CD14-positive monocyte (primary cell): ENCODE results near the gene STMN3. TPM values are rescaled to one million over a fixed set of nuclear protein-coding genes. Genes with fewer than 3 reads are reported as not detected.

Experiments used
- DNase-seq, 3 donors: peaks; one replicate each; pipeline ENCODE4 v3.0.0-alpha.2; 2011 to 2022
- H2AFZ ChIP-seq: 2 replicates; pipeline ENCODE4 v1.6.0; 2012; ENCODE audit warnings: mild to moderate bottlenecking, low read depth, low read length, inconsistent platforms; ENCODE audit not compliant: insufficient read depth, poor library complexity, severe bottlenecking
- H3K27ac ChIP-seq, 2 donors: 1 replicate in 1 of 2; 2 replicates in 1 of 2; pipeline ENCODE4 v1.5.1; 2012 to 2013; ENCODE audit warnings: low read length in 2 of 2, control low read depth in 1 of 2, inconsistent platforms in 1 of 2, low read depth in 1 of 2, mild to moderate bottlenecking in 1 of 2
- H3K27me3 ChIP-seq, 2 donors: one replicate each; pipeline versions ENCODE4 v1.6.0 to v1.6.1; 2011 to 2013; ENCODE audit warnings: low read length in 2 of 2; ENCODE audit not compliant: control insufficient read depth in 2 of 2, insufficient read depth in 2 of 2
- H3K36me3 ChIP-seq, 2 donors: replicated peaks in 1 of 2; 1 replicate in 1 of 2; 2 replicates in 1 of 2; pipeline versions ENCODE4 v1.5.1 to v1.6.1; 2012 to 2013; ENCODE audit warnings: low read length in 2 of 2, control low read depth in 1 of 2, inconsistent platforms in 1 of 2, mild to moderate bottlenecking in 1 of 2; ENCODE audit not compliant: insufficient read depth in 2 of 2, control insufficient read depth in 1 of 2
- H3K4me1 ChIP-seq, 2 donors: 1 replicate in 1 of 2; 2 replicates in 1 of 2; pipeline versions ENCODE4 v1.5.1 to v1.6.1; 2012 to 2013; ENCODE audit warnings: low read length in 2 of 2, control low read depth in 1 of 2, inconsistent platforms in 1 of 2, mild to moderate bottlenecking in 1 of 2, moderate library complexity in 1 of 2; ENCODE audit not compliant: insufficient read depth in 2 of 2, control insufficient read depth in 1 of 2
- H3K4me2 ChIP-seq: replicated peaks from 2 replicates; pipeline ENCODE3; 2012; ENCODE audit warnings: low read length, moderate library complexity, mild to moderate bottlenecking; ENCODE audit not compliant: poor library complexity, severe bottlenecking; ENCODE audit errors: extremely low read depth
- H3K4me3 ChIP-seq, 3 experiments: fragments of 200-600 bp in 1 of 3; sonication (generic) in 1 of 3; replicated peaks in 1 of 3; 1 replicate in 2 of 3; 2 replicates in 1 of 3; pipeline ENCODE4 v1.5.1; 2011 to 2013; ENCODE audit warnings: low read length in 3 of 3, mild to moderate bottlenecking in 3 of 3, control low read depth in 2 of 3, low read depth in 2 of 3, inconsistent platforms in 1 of 3, moderate library complexity in 1 of 3
- H3K79me2 ChIP-seq: 2 replicates; pipeline ENCODE4 v1.6.0; 2012; ENCODE audit warnings: mild to moderate bottlenecking, control low read depth, inconsistent platforms, low read length, moderate library complexity; ENCODE audit not compliant: insufficient read depth
- H3K9ac ChIP-seq: 2 replicates; pipeline ENCODE4 v1.6.0; 2017; ENCODE audit warnings: low read length, mild to moderate bottlenecking; ENCODE audit not compliant: insufficient read depth, poor library complexity, severe bottlenecking
- H3K9me3 ChIP-seq, 2 donors: replicated peaks in 1 of 2; 1 replicate in 1 of 2; 2 replicates in 1 of 2; pipeline versions ENCODE4 v1.5.1 to v1.6.1; 2012 to 2013; ENCODE audit warnings: low read length in 2 of 2, control low read depth in 1 of 2; ENCODE audit not compliant: control insufficient read depth in 1 of 2, insufficient read depth in 1 of 2
- H4K20me1 ChIP-seq: 2 replicates; pipeline ENCODE4 v1.6.0; 2012; ENCODE audit warnings: mild to moderate bottlenecking, low read length, control low read depth, moderate library complexity; ENCODE audit not compliant: insufficient read depth
- H3K27ac Mint-ChIP-seq, 7 donors: one replicate each; pipeline ENCODE4 v1.8.0; 2020; ENCODE audit warnings: mild to moderate bottlenecking in 7 of 7, mixed read lengths in 7 of 7, moderate library complexity in 6 of 7, inconsistent platforms in 2 of 7
- H3K27me3 Mint-ChIP-seq, 3 donors: one replicate each; pipeline ENCODE4 v1.8.0; 2021 to 2022; ENCODE audit warnings: low read depth in 3 of 3, mild to moderate bottlenecking in 3 of 3, mixed read lengths in 3 of 3, moderate library complexity in 3 of 3, inconsistent platforms in 1 of 3
- H3K36me3 Mint-ChIP-seq, 2 donors: one replicate each; pipeline ENCODE4 v1.8.0; 2020; ENCODE audit warnings: mixed read lengths in 2 of 2, inconsistent platforms in 1 of 2, mild to moderate bottlenecking in 1 of 2
- H3K4me1 Mint-ChIP-seq: one replicate; pipeline ENCODE4 v1.8.0; 2020; ENCODE audit warnings: mild to moderate bottlenecking, mixed read lengths
- H3K4me3 Mint-ChIP-seq, 2 donors: one replicate each; pipeline ENCODE4 v1.8.0; 2020; ENCODE audit warnings: mild to moderate bottlenecking in 2 of 2, mixed read lengths in 2 of 2, moderate library complexity in 1 of 2
- H3K9me3 Mint-ChIP-seq, 7 donors: one replicate each; pipeline ENCODE4 v1.8.0; 2020 to 2022; ENCODE audit warnings: mixed read lengths in 7 of 7, mild to moderate bottlenecking in 6 of 7, moderate library complexity in 6 of 7, inconsistent platforms in 2 of 7
- CTCF ChIP-seq: fragments of 200-600 bp; IDR thresholded peaks from one replicate; pipeline ENCODE4 v1.8.0; 2022; ENCODE audit warnings: antibody characterized with exemption, mild to moderate bottlenecking
- WGBS: methylation state at CpG from one replicate; pipeline ENCODE4 v1.1.5; 2013; ENCODE audit warnings: missing lambda C conversion rate; ENCODE audit not compliant: insufficient coverage; 5-methylcytosine and 5-hydroxymethylcytosine counted together
- intact Hi-C, 2 donors: fragments of 100-400 bp; cut with micrococcal nuclease; formaldehyde crosslinking; loops; one replicate each; pipeline versions ENCODE4 v1.15.0 to v1.15.1; 2023
- polyA plus RNA-seq, 3 donors: library from polyadenylated mRNA; depleted of rRNA in 1 of 3; unstranded in 2 of 3; stranded (reverse) in 1 of 3; fragments of 300-500 nt in 2 of 3; fragments of >200 nt in 1 of 3; fragmentation: Illumina TruSeq in 2 of 3; gene quantifications; 1 replicate in 2 of 3; 2 replicates in 1 of 3; pipeline ENCODE4 v1.2.3, GENCODE V29; 2012 to 2021

STMN3 gene
- polyA plus RNA-seq, 3 donors: 0.10 to 8.1 (median 0.15) TPM

DNA sequence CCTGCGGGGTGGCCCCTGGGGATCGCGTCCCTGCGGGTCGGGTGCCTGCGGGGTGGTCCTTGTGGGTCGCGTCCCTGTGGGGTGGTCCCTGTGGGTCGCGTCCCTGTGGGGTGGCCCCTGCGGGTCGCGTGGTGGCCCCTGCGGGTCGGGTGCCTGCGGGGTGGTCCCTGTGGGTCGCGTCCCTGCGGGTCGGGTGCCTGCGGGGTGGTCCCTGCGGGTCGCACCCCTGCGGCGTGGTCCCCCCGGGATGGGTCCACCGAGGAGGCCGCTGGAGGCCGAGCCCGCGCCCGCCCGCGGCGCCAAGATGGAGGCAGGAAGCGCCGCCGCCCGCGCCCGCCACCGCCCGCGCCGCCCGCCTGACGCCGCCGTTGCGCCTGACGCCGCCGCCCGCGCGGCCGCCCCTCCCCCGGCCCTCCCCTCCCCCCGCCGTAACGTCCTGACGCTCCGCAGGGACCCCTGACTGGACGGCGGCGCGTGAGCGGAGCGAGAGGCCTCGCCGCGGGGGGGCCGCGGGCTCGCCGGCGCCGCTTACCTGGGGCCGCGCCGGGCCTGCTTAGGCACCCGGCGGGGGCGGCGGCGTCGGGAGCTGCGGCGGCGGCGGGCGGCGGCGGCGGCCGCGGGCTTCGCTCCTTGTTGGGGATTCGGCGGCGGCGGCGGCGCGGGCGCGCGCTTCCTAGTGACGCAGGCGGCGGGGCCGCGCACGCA is 26.6 kb downstream of the STMN3 start, which contains the start of gene GMEB2:
Gene GMEB2 (minus strand): TSS at position 678 of the 705 bp plus-strand sequence. CDS start 7,704 bp downstream, outside the sequence.
- WGBS: under 1% methylated on average over 96 of the region's 114 CpGs
- Histone ChIP-seq H3K36me3 (no peaks in the 10 kb centered on the region), H3K4me3 (peak within 1 kb of the TSS; percentile 91 to 96 (median 93)), H3K9ac (peak within 1 kb of the TSS; percentile 95), H3K27me3 (no peaks in the 10 kb centered on the region), H3K27ac (peak within 1 kb of the TSS; percentile 82 to 88), H3K4me2 (peak within 1 kb of the TSS; percentile 91), H4K20me1 (peaks cover 10% of the 10 kb centered on the region), H3K9me3 (no peaks in the 10 kb centered on the region), H3K4me1 (peaks cover 17 to 29% of the 10 kb centered on the region in 2 donors), H3K79me2 (peaks cover 69% of the 10 kb centered on the region), H2AFZ (peak within 1 kb of the TSS; percentile 83)
- intact Hi-C loops: loop anchor here (1.0 to 5.0 kb wide), 3 partner anchors 15 to 89 kb away; partner anchors contain the start of gene PTK6 (in 2 of the 2)
- peak within 1 kb of the TSS; percentile 81 to 95 (median 89) for H3K27ac Mint-ChIP-seq
- peaks cover 5 to 41% of the 10 kb centered on the region in 2 donors for H3K36me3 Mint-ChIP-seq
- TF ChIP-seq CTCF: no peak
- peaks cover 0 to 2% (median 0%) of the 10 kb centered on the region in 7 donors for H3K9me3 Mint-ChIP-seq
- peaks cover 30% of the 10 kb centered on the region for H3K4me1 Mint-ChIP-seq
- DNase-seq: peak; percentile 47 to 62 (median 50)
- peak within 1 kb of the TSS; percentile 95 to 96 for H3K4me3 Mint-ChIP-seq
- peaks cover 0 to 2% (median 2%) of the 10 kb centered on the region in 3 donors for H3K27me3 Mint-ChIP-seq

GRCh38 chr20:63625771-63626423 is 27.3 kb downstream of the STMN3 start:
- WGBS: 5% methylated on average over 28 of the region's 36 CpGs
- Histone ChIP-seq H4K20me1 (peaks cover 12% of the 10 kb centered on the region), H3K27ac (peak overlapping the region in 1 of 2 donors; percentile 85), H3K9ac (peak overlapping the region; percentile 95), H3K4me1 (peaks cover 17 to 29% of the 10 kb centered on the region in 2 donors), H3K79me2 (peaks cover 76% of the 10 kb centered on the region), H2AFZ (peak overlapping the region; percentile 79), H3K4me3 (peak overlapping the region; percentile 31 to 81 (median 76)), H3K36me3 (no peaks in the 10 kb centered on the region), H3K9me3 (no peaks in the 10 kb centered on the region), H3K4me2 (peak overlapping the region; percentile 84), H3K27me3 (no peaks in the 10 kb centered on the region)
- peaks cover 8 to 41% of the 10 kb centered on the region in 2 donors for H3K36me3 Mint-ChIP-seq
- no peak for TF ChIP-seq CTCF
- DNase-seq: no peak
- intact Hi-C loops: loop anchor here (5.0 kb wide), 2 partner anchors 59 to 89 kb away; partner anchors contain the start of gene PTK6 (in 2 of the 2)
- H3K4me1 Mint-ChIP-seq: peaks cover 28% of the 10 kb centered on the region
- peaks cover 0 to 2% (median 0%) of the 10 kb centered on the region in 7 donors for H3K9me3 Mint-ChIP-seq
- peak overlapping the region; percentile 65 to 70 for H3K4me3 Mint-ChIP-seq
- peak overlapping the region; percentile 57 to 85 (median 75) for H3K27ac Mint-ChIP-seq
- H3K27me3 Mint-ChIP-seq: peaks cover 0 to 4% (median 0%) of the 10 kb centered on the region in 3 donors
